WTC11 (cell line): ENCODE data around the gene DNAJC7. TPM values are rescaled to one million over a fixed set of nuclear protein-coding genes. Genes with fewer than 3 reads are reported as not detected.
A peak's percentile ranks its signal among the peaks of the same experiment; 100 is the strongest.

ENCODE experiments used
- FOXP1 ChIP-seq: sonication (generic); formaldehyde crosslinking; IDR thresholded peaks from 2 replicates; pipeline ENCODE4 v1.8.0; 2022; ENCODE audit warnings: missing genetic modification reagents, mild to moderate bottlenecking, moderate library complexity, borderline replicate concordance
- JAZF1 ChIP-seq: fragments of 250-450 bp; sonication (Bioruptor Pico); IDR thresholded peaks from 2 replicates; pipeline ENCODE4 v1.9.0; 2021; ENCODE audit warnings: moderate library complexity, mild to moderate bottlenecking, inconsistent platforms
- NFE2L1 ChIP-seq: sonication (generic); formaldehyde crosslinking; IDR thresholded peaks from 2 replicates; pipeline ENCODE4 v1.8.1; 2023; ENCODE audit warnings: missing genetic modification reagents
- NFYB ChIP-seq: sonication (generic); formaldehyde crosslinking; conservative IDR thresholded peaks from 2 replicates; pipeline ENCODE4 v1.8.0; 2022; ENCODE audit warnings: low read depth, missing genetic modification reagents
- NR3C1 ChIP-seq: sonication (generic); formaldehyde crosslinking; conservative IDR thresholded peaks from 2 replicates; pipeline ENCODE4 v1.8.1; 2023; ENCODE audit warnings: low read depth, mild to moderate bottlenecking, missing genetic modification reagents
- OVOL2 ChIP-seq: fragments of 250-450 bp; sonication (Bioruptor Pico); IDR thresholded peaks from 2 replicates; pipeline ENCODE4 v1.9.0; 2021; ENCODE audit warnings: mild to moderate bottlenecking, borderline replicate concordance
- SMAD4 ChIP-seq: sonication (generic); formaldehyde crosslinking; IDR thresholded peaks from 2 replicates; pipeline ENCODE4 v1.8.0; 2022; ENCODE audit warnings: mild to moderate bottlenecking, missing genetic modification reagents
- TEAD1 ChIP-seq: sonication (generic); formaldehyde crosslinking; IDR thresholded peaks from 2 replicates; pipeline ENCODE4 v1.8.0; 2022; ENCODE audit warnings: mild to moderate bottlenecking, missing genetic modification reagents
- ZNF317 ChIP-seq: sonication (generic); formaldehyde crosslinking; IDR thresholded peaks from 2 replicates; pipeline ENCODE4 v1.8.1; 2023; ENCODE audit warnings: low read depth, mild to moderate bottlenecking, moderate library complexity, missing genetic modification reagents, borderline replicate concordance
- total RNA-seq: library from RNA; stranded (reverse); gene quantifications from 3 replicates; pipeline ENCODE4 v1.2.3, GENCODE V29; 2021
- TF ChIP-seq, protein P1 (sequence below): fragments of 250-450 bp; sonication (Bioruptor Pico); IDR thresholded peaks from 2 replicates; pipeline ENCODE4 v1.8.0; 2021; ENCODE audit warnings: mild to moderate bottlenecking
- TF ChIP-seq, protein P2 (sequence below): sonication (generic); formaldehyde crosslinking; IDR thresholded peaks from 2 replicates; pipeline ENCODE4 v1.8.0; 2022; ENCODE audit warnings: missing genetic modification reagents
- TF ChIP-seq, protein P3 (sequence below): sonication (generic); formaldehyde crosslinking; IDR thresholded peaks from 2 replicates; pipeline ENCODE4 v1.8.1; 2023; ENCODE audit warnings: mild to moderate bottlenecking, moderate library complexity, missing genetic modification reagents
- TF ChIP-seq, protein P4 (sequence below): sonication (generic); formaldehyde crosslinking; IDR thresholded peaks from 2 replicates; pipeline ENCODE4 v1.8.1; 2023; ENCODE audit warnings: mild to moderate bottlenecking, missing genetic modification reagents, moderate library complexity
- TF ChIP-seq, protein P5 (sequence below): sonication (generic); formaldehyde crosslinking; IDR thresholded peaks from 2 replicates; pipeline ENCODE4 v1.8.1; 2022; ENCODE audit warnings: missing genetic modification reagents, borderline replicate concordance
- TF ChIP-seq, protein P6 (sequence below): fragments of 250-450 bp; sonication (Bioruptor Pico); IDR thresholded peaks from 2 replicates; pipeline ENCODE4 v1.9.0; 2021; ENCODE audit warnings: moderate library complexity, mild to moderate bottlenecking, inconsistent platforms, borderline replicate concordance
- TF ChIP-seq, protein P7 (sequence below): sonication (generic); formaldehyde crosslinking; IDR thresholded peaks from 2 replicates; pipeline ENCODE4 v1.8.0; 2023; ENCODE audit warnings: mild to moderate bottlenecking, missing genetic modification reagents
- TF ChIP-seq, protein P8 (sequence below): sonication (generic); formaldehyde crosslinking; IDR thresholded peaks from 2 replicates; pipeline ENCODE4 v1.8.0; 2022; ENCODE audit warnings: mild to moderate bottlenecking, missing genetic modification reagents
- TF ChIP-seq, protein P9 (sequence below): sonication (generic); formaldehyde crosslinking; conservative IDR thresholded peaks from 2 replicates; pipeline ENCODE4 v1.8.1; 2022; ENCODE audit warnings: mild to moderate bottlenecking, missing genetic modification reagents
- TF ChIP-seq, protein P10 (sequence below): sonication (generic); formaldehyde crosslinking; IDR thresholded peaks from 2 replicates; pipeline ENCODE4 v1.8.1; 2022; ENCODE audit warnings: low read depth, mild to moderate bottlenecking, moderate library complexity, missing genetic modification reagents, borderline replicate concordance

The DNAJC7 gene
- total RNA-seq, 1 experiment from 2014 or later: 140 TPM

DNA sequence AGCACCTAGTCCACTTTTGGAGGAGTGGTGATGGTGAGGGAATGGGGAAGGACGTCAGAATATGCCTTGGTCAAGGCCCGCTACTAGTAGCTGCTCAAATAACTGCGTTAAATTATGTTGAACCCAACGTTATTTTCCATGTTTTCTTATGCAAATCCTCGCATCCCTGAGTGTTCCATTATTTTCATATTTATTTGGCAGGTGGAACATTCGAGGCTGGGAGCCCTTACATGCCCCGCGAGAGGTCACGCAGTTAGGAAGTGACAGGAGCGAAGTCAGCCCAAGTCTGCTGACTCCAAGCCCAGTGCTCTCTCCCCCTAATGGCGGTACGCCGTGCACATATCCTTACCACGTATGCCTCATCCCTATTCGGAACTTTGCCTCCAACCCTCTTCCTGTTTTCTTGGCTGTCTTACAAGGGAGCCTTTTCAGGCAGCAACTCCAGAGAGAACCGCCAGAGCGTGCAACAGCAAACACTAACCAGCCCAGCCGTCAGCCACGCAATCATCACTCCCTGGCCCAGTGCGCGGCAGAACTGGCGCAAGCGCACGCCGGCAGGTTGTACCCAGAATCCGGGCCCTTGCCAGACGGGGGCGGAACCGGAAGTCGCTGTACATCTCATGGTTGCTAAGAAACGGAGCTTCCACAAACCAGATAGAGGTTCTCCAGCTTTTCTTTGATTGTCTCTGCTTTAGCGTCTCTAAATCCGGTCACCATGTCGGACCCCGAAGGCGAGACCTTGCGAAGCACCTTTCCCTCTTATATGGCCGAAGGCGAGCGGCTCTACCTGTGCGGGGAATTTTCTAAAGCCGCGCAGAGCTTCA is 87.0 kb downstream of the DNAJC7 start, which contains the start of gene ODAD4 (continued):
- TF ChIP-seq, protein P1, sequence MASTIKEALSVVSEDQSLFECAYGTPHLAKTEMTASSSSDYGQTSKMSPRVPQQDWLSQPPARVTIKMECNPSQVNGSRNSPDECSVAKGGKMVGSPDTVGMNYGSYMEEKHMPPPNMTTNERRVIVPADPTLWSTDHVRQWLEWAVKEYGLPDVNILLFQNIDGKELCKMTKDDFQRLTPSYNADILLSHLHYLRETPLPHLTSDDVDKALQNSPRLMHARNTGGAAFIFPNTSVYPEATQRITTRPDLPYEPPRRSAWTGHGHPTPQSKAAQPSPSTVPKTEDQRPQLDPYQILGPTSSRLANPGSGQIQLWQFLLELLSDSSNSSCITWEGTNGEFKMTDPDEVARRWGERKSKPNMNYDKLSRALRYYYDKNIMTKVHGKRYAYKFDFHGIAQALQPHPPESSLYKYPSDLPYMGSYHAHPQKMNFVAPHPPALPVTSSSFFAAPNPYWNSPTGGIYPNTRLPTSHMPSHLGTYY (CRISPR knock-in tag): 0 out of 2 replicates have a peak, but pooled peaks have one; percentile 12
- TF ChIP-seq NR3C1: no peak
- TF ChIP-seq OVOL2: no peak
- TF ChIP-seq, protein P2, sequence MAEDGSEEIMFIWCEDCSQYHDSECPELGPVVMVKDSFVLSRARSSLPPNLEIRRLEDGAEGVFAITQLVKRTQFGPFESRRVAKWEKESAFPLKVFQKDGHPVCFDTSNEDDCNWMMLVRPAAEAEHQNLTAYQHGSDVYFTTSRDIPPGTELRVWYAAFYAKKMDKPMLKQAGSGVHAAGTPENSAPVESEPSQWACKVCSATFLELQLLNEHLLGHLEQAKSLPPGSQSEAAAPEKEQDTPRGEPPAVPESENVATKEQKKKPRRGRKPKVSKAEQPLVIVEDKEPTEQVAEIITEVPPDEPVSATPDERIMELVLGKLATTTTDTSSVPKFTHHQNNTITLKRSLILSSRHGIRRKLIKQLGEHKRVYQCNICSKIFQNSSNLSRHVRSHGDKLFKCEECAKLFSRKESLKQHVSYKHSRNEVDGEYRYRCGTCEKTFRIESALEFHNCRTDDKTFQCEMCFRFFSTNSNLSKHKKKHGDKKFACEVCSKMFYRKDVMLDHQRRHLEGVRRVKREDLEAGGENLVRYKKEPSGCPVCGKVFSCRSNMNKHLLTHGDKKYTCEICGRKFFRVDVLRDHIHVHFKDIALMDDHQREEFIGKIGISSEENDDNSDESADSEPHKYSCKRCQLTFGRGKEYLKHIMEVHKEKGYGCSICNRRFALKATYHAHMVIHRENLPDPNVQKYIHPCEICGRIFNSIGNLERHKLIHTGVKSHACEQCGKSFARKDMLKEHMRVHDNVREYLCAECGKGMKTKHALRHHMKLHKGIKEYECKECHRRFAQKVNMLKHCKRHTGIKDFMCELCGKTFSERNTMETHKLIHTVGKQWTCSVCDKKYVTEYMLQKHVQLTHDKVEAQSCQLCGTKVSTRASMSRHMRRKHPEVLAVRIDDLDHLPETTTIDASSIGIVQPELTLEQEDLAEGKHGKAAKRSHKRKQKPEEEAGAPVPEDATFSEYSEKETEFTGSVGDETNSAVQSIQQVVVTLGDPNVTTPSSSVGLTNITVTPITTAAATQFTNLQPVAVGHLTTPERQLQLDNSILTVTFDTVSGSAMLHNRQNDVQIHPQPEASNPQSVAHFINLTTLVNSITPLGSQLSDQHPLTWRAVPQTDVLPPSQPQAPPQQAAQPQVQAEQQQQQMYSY (CRISPR knock-in tag): no peak
- TF ChIP-seq, protein P3, sequence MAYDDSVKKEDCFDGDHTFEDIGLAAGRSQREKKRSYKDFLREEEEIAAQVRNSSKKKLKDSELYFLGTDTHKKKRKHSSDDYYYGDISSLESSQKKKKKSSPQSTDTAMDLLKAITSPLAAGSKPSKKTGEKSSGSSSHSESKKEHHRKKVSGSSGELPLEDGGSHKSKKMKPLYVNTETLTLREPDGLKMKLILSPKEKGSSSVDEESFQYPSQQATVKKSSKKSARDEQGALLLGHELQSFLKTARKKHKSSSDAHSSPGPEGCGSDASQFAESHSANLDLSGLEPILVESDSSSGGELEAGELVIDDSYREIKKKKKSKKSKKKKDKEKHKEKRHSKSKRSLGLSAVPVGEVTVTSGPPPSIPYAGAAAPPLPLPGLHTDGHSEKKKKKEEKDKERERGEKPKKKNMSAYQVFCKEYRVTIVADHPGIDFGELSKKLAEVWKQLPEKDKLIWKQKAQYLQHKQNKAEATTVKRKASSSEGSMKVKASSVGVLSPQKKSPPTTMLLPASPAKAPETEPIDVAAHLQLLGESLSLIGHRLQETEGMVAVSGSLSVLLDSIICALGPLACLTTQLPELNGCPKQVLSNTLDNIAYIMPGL (CRISPR knock-in tag): peak; percentile 51; the same call in 1 of the 2 replicates
- peak; percentile 64; the same call in 1 of the 2 replicates for TF ChIP-seq FOXP1 (CRISPR knock-in tag)
- no peak for TF ChIP-seq NFYB (CRISPR knock-in tag)
- TF ChIP-seq, protein P4, sequence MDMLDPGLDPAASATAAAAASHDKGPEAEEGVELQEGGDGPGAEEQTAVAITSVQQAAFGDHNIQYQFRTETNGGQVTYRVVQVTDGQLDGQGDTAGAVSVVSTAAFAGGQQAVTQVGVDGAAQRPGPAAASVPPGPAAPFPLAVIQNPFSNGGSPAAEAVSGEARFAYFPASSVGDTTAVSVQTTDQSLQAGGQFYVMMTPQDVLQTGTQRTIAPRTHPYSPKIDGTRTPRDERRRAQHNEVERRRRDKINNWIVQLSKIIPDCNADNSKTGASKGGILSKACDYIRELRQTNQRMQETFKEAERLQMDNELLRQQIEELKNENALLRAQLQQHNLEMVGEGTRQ (CRISPR knock-in tag): no peak
- no peak for TF ChIP-seq ZNF317
- TF ChIP-seq, protein P5, sequence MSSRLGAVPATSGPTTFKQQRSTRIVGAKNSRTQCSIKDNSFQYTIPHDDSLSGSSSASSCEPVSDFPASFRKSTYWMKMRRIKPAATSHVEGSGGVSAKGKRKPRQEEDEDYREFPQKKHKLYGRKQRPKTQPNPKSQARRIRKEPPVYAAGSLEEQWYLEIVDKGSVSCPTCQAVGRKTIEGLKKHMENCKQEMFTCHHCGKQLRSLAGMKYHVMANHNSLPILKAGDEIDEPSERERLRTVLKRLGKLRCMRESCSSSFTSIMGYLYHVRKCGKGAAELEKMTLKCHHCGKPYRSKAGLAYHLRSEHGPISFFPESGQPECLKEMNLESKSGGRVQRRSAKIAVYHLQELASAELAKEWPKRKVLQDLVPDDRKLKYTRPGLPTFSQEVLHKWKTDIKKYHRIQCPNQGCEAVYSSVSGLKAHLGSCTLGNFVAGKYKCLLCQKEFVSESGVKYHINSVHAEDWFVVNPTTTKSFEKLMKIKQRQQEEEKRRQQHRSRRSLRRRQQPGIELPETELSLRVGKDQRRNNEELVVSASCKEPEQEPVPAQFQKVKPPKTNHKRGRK (CRISPR knock-in tag): no peak
- TF ChIP-seq, protein P6, sequence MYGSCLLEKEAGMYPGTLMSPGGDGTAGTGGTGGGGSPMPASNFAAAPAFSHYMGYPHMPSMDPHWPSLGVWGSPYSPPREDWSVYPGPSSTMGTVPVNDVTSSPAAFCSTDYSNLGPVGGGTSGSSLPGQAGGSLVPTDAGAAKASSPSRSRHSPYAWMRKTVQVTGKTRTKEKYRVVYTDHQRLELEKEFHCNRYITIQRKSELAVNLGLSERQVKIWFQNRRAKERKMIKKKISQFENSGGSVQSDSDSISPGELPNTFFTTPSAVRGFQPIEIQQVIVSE (CRISPR knock-in tag): no peak
- TF ChIP-seq, protein P7, sequence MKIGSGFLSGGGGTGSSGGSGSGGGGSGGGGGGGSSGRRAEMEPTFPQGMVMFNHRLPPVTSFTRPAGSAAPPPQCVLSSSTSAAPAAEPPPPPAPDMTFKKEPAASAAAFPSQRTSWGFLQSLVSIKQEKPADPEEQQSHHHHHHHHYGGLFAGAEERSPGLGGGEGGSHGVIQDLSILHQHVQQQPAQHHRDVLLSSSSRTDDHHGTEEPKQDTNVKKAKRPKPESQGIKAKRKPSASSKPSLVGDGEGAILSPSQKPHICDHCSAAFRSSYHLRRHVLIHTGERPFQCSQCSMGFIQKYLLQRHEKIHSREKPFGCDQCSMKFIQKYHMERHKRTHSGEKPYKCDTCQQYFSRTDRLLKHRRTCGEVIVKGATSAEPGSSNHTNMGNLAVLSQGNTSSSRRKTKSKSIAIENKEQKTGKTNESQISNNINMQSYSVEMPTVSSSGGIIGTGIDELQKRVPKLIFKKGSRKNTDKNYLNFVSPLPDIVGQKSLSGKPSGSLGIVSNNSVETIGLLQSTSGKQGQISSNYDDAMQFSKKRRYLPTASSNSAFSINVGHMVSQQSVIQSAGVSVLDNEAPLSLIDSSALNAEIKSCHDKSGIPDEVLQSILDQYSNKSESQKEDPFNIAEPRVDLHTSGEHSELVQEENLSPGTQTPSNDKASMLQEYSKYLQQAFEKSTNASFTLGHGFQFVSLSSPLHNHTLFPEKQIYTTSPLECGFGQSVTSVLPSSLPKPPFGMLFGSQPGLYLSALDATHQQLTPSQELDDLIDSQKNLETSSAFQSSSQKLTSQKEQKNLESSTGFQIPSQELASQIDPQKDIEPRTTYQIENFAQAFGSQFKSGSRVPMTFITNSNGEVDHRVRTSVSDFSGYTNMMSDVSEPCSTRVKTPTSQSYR (CRISPR knock-in tag): no peak
- TF ChIP-seq SMAD4 (CRISPR knock-in tag): no peak
- TF ChIP-seq, protein P8, sequence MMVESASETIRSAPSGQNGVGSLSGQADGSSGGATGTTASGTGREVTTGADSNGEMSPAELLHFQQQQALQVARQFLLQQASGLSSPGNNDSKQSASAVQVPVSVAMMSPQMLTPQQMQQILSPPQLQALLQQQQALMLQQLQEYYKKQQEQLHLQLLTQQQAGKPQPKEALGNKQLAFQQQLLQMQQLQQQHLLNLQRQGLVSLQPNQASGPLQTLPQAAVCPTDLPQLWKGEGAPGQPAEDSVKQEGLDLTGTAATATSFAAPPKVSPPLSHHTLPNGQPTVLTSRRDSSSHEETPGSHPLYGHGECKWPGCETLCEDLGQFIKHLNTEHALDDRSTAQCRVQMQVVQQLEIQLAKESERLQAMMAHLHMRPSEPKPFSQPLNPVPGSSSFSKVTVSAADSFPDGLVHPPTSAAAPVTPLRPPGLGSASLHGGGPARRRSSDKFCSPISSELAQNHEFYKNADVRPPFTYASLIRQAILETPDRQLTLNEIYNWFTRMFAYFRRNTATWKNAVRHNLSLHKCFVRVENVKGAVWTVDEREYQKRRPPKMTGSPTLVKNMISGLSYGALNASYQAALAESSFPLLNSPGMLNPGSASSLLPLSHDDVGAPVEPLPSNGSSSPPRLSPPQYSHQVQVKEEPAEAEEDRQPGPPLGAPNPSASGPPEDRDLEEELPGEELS (CRISPR knock-in tag): no peak
- TF ChIP-seq TEAD1: peak; percentile 33; the same call in 1 of the 2 replicates
- TF ChIP-seq, protein P9, sequence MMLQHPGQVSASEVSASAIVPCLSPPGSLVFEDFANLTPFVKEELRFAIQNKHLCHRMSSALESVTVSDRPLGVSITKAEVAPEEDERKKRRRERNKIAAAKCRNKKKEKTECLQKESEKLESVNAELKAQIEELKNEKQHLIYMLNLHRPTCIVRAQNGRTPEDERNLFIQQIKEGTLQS (CRISPR knock-in tag): no peak
- TF ChIP-seq JAZF1 (CRISPR knock-in tag): no peak
- peak; percentile 82; the same call in 1 of the 2 replicates for TF ChIP-seq NFE2L1 (CRISPR knock-in tag)
- TF ChIP-seq, protein P10, sequence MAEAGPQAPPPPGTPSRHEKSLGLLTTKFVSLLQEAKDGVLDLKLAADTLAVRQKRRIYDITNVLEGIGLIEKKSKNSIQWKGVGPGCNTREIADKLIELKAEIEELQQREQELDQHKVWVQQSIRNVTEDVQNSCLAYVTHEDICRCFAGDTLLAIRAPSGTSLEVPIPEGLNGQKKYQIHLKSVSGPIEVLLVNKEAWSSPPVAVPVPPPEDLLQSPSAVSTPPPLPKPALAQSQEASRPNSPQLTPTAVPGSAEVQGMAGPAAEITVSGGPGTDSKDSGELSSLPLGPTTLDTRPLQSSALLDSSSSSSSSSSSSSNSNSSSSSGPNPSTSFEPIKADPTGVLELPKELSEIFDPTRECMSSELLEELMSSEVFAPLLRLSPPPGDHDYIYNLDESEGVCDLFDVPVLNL: no peak
